Measurements from ENCODE around the gene CDC73. TPM values are rescaled to one million over a fixed set of nuclear protein-coding genes. Genes with fewer than 3 reads are reported as not detected.
A peak's percentile ranks its signal among the peaks of the same experiment; 100 is the strongest.

CDC73 gene
- total and polyA plus RNA-seq, 9 of the 15 experiments (the other 6 are each of a cell fraction or from before 2014, with no cell fraction given), result 19.0 to 61.7 (median 30.1) TPM

GRCh38 chr1:193105821-193106177 is 16.0 kb upstream of the CDC73 start (continued):
- TF ChIP-seq TSHZ1 (CRISPR knock-in tag; IDR thresholded peaks at IDR 0.05) (no peak), CHD1 (IDR thresholded peaks at IDR 0.05; ENCODE audit: low read length) (no peak), PURB (CRISPR knock-in tag; IDR thresholded peaks at IDR 0.05; ENCODE audit: low read depth) (no peak), POU5F1 (IDR thresholded peaks at IDR 0.05; ENCODE audit: borderline replicate concordance, low read depth, low read length, partially characterized antibody) (no peak), ZNF449 (CRISPR knock-in tag; IDR thresholded peaks at IDR 0.05) (no peak), NR2C2 (CRISPR knock-in tag; IDR thresholded peaks at IDR 0.05) (no peak), NR2C2 (tag; IDR thresholded peaks at IDR 0.05) (peak; percentile 65; the same call in 1 of the 2 replicates), LEF1 (IDR thresholded peaks at IDR 0.05) (0 out of 2 replicates have a peak, but pooled peaks have one; percentile 7), EZH2 (IDR thresholded peaks at IDR 0.05; ENCODE audit: borderline replicate concordance, low read depth, low read length) (no peak), CHD2 (IDR thresholded peaks at IDR 0.05; ENCODE audit: low read depth, low read length) (no peak), PRDM10 (IDR thresholded peaks at IDR 0.05; ENCODE audit: partially characterized antibody) (no peak), ZBTB2 (IDR thresholded peaks at IDR 0.05) (peak; percentile 2; the same call in 1 of the 2 replicates), DPF2 (IDR thresholded peaks at IDR 0.05) (0 out of 2 replicates have a peak, but pooled peaks have one; percentile 32), HSF4 (CRISPR knock-in tag; IDR thresholded peaks at IDR 0.05; ENCODE audit: borderline replicate concordance) (no peak), NR2C1 (IDR thresholded peaks at IDR 0.05) (0 out of 2 replicates have a peak, but pooled peaks have one; percentile 15), NR2C1 (tag; IDR thresholded peaks at IDR 0.05) (no peak), KLF6 (CRISPR knock-in tag; IDR thresholded peaks at IDR 0.05; ENCODE audit: borderline replicate concordance) (no peak), ATF4 (CRISPR knock-in tag; IDR thresholded peaks at IDR 0.05) (no peak), ZNF174 (CRISPR knock-in tag; IDR thresholded peaks at IDR 0.05) (no peak)
